Activated CD4-positive, alpha-beta memory T cell treated with anti-CD3 and anti-CD28 coated beads for 36 hours (primary cell): Measurements from ENCODE around the gene KCTD17. TPM values are rescaled to one million over a fixed set of nuclear protein-coding genes. Genes with fewer than 3 reads are reported as not detected.

Experiments used
- CTCF ChIA-PET: fragments of 350-600 bp; sonication (Branson Sonifier 250); formaldehyde crosslinking; loops from one replicate; lab custom pipeline; 2021; ENCODE audit warnings: antibody characterized with exemption, inconsistent platforms; lab: Charles Lee
- POLR2A ChIA-PET: fragments of 350-600 bp; sonication (Branson Sonifier 250); formaldehyde crosslinking; loops from one replicate; lab custom pipeline; 2021; ENCODE audit warnings: antibody characterized with exemption; lab: Charles Lee
- DNase-seq: peaks from one replicate; pipeline ENCODE4 v3.0.0-alpha.2; 2020
- H3K27ac Mint-ChIP-seq: one replicate; pipeline ENCODE4 v1.8.0; 2021; ENCODE audit warnings: mixed read lengths
- H3K27me3 Mint-ChIP-seq: one replicate; pipeline ENCODE4 v1.8.0; 2021; ENCODE audit warnings: mixed read lengths
- H3K36me3 Mint-ChIP-seq: one replicate; pipeline ENCODE4 v1.8.0; 2021; ENCODE audit warnings: mixed read lengths
- H3K4me1 Mint-ChIP-seq: one replicate; pipeline ENCODE4 v1.8.0; 2021; ENCODE audit warnings: low read depth, mixed read lengths
- H3K4me3 Mint-ChIP-seq: one replicate; pipeline ENCODE4 v1.8.0; 2021; ENCODE audit warnings: mild to moderate bottlenecking, mixed read lengths
- H3K9me3 Mint-ChIP-seq: one replicate; pipeline ENCODE4 v1.8.0; 2021; ENCODE audit warnings: mixed read lengths
- intact Hi-C: fragments of 100-400 bp; cut with micrococcal nuclease; formaldehyde crosslinking; loops from one replicate; pipeline ENCODE4 v1.15.1; 2023
- total RNA-seq, 2 experiments: library from RNA; stranded (reverse); gene quantifications; one replicate each; pipeline ENCODE4 v1.2.3, GENCODE V29; 2021

Gene KCTD17
- total RNA-seq, 2 experiments from 2014 or later, result 46.0 to 47.3 TPM

GRCh38 chr22:37014415-37014806 lies 37.1 kb upstream of the KCTD17 start:
- H3K9me3 Mint-ChIP-seq, result no peaks in the 10 kb centered on the region
- POLR2A ChIA-PET, result no interaction called here
- H3K4me1 Mint-ChIP-seq, result no peaks in the 10 kb centered on the region
- no peak overlapping the region for H3K4me3 Mint-ChIP-seq
- DNase-seq, result no peak
- no peaks in the 10 kb centered on the region for H3K36me3 Mint-ChIP-seq
- intact Hi-C loops, result no loop called here
- H3K27ac Mint-ChIP-seq, result no peak overlapping the region
- CTCF ChIA-PET, result interaction anchor here (1.4 kb wide), 1 partner anchor 30 kb away, joined by 5 read pairs; no protein-coding TSS in a partner anchor
- peaks cover 5% of the 10 kb centered on the region for H3K27me3 Mint-ChIP-seq

GRCh38 chr22:37014835-37015586 lies 36.5 kb upstream of the KCTD17 start:
- Mint-ChIP-seq H3K4me1 (peaks cover 2% of the 10 kb centered on the region), H3K27me3 (peaks cover 3% of the 10 kb centered on the region), H3K27ac (no peak overlapping the region), H3K4me3 (no peak overlapping the region), H3K36me3 (no peaks in the 10 kb centered on the region), H3K9me3 (no peaks in the 10 kb centered on the region)
- ChIA-PET CTCF (no interaction called here), POLR2A (no interaction called here)
- DNase-seq, result no peak
- intact Hi-C loops, result no loop called here

- Mint-ChIP-seq H3K36me3 (no peaks in the 10 kb centered on the region), H3K4me3 (no peak overlapping the region), H3K4me1 (peaks cover 4% of the 10 kb centered on the region), H3K9me3 (no peaks in the 10 kb centered on the region), H3K27ac (no peak overlapping the region), H3K27me3 (peaks cover 4% of the 10 kb centered on the region)
- intact Hi-C loops, result no loop called here
- CTCF ChIA-PET, result no interaction called here
- no peak for DNase-seq
- POLR2A ChIA-PET, result no interaction called here
These were observed 36.0 kb upstream of the KCTD17 start for GRCh38 chr22:37015587-37015878.

- POLR2A ChIA-PET, result no interaction called here
- CTCF ChIA-PET, result interaction anchor here (0.7 kb wide), 1 partner anchor 215 kb away, joined by 3 read pairs; no protein-coding TSS in a partner anchor
- peaks cover 3% of the 10 kb centered on the region for H3K27me3 Mint-ChIP-seq
- intact Hi-C loops, result no loop called here
- H3K4me3 Mint-ChIP-seq, result no peak overlapping the region
- H3K4me1 Mint-ChIP-seq, result peaks cover 4% of the 10 kb centered on the region
- H3K36me3 Mint-ChIP-seq, result no peaks in the 10 kb centered on the region
- no peak for DNase-seq
- H3K9me3 Mint-ChIP-seq, result no peaks in the 10 kb centered on the region
- H3K27ac Mint-ChIP-seq, result no peak overlapping the region
These were observed 35.2 kb upstream of the KCTD17 start for GRCh38 chr22:37016134-37016910.

GRCh38 chr22:37017356-37017755 lies 34.2 kb upstream of the KCTD17 start:
- H3K4me3 Mint-ChIP-seq, result no peak overlapping the region
- H3K27me3 Mint-ChIP-seq, result peaks cover 3% of the 10 kb centered on the region
- ChIA-PET CTCF (interaction anchor here (0.7 to 0.9 kb wide), 2 partner anchors 200 to 214 kb away, joined by 3 read pairs; no protein-coding TSS in a partner anchor), POLR2A (no interaction called here)
- DNase-seq, result no peak
- no peak overlapping the region for H3K27ac Mint-ChIP-seq
- H3K9me3 Mint-ChIP-seq, result no peaks in the 10 kb centered on the region
- peaks cover 9% of the 10 kb centered on the region for H3K4me1 Mint-ChIP-seq
- no peaks in the 10 kb centered on the region for H3K36me3 Mint-ChIP-seq
- intact Hi-C loops, result no loop called here

- intact Hi-C loops, result no loop called here
- Mint-ChIP-seq H3K4me1 (peaks cover 9% of the 10 kb centered on the region), H3K9me3 (no peaks in the 10 kb centered on the region), H3K36me3 (no peaks in the 10 kb centered on the region), H3K27me3 (peaks cover 3% of the 10 kb centered on the region), H3K4me3 (peak overlapping the region; percentile 61), H3K27ac (no peak overlapping the region)
- CTCF ChIA-PET, result interaction anchor here (0.9 to 2.1 kb wide), 10 partner anchors 12 to 199 kb away, joined by 3 to 11 read pairs (median 4); partner anchors contain the start of gene KCTD17
- POLR2A ChIA-PET, result interaction anchor here (1.1 to 1.8 kb wide), 2 partner anchors 104 to 242 kb away, joined by 3 to 7 read pairs; partner anchors contain the start of gene IFT27
- DNase-seq, result no peak
These were observed 33.3 kb upstream of the KCTD17 start for GRCh38 chr22:37018086-37018814.

- intact Hi-C loops, result no loop called here
- ChIA-PET POLR2A (interaction anchor here (0.6 to 1.8 kb wide), 3 partner anchors 103 to 243 kb away, joined by 3 to 7 read pairs (median 3); partner anchors contain the start of gene IFT27), CTCF (interaction anchor here (0.7 to 2.1 kb wide), 12 partner anchors 12 to 180 kb away, joined by 3 to 11 read pairs (median 4); partner anchors contain the start of gene KCTD17)
- DNase-seq, result no peak
- Mint-ChIP-seq H3K4me3 (peak overlapping the region; percentile 61), H3K36me3 (no peaks in the 10 kb centered on the region), H3K4me1 (peaks cover 9% of the 10 kb centered on the region), H3K27ac (no peak overlapping the region), H3K9me3 (no peaks in the 10 kb centered on the region), H3K27me3 (peaks cover 3% of the 10 kb centered on the region)
These were observed 32.7 kb upstream of the KCTD17 start for GRCh38 chr22:37018815-37019308.

GRCh38 chr22:37019309-37020191 lies 32.0 kb upstream of the KCTD17 start, which contains the start of the genes MPST and TST:
TSS of gene MPST (plus strand) at chr22:37019742. CDS start at chr22:37019837, 95 bp downstream.
TSS of gene TST (minus strand) at chr22:37019447. CDS start at chr22:37018732, 715 bp downstream.
- peaks cover 3% of the 10 kb centered on the region for H3K27me3 Mint-ChIP-seq
- H3K9me3 Mint-ChIP-seq, result no peaks in the 10 kb centered on the region
- no peak within 1 kb of the TSS for H3K27ac Mint-ChIP-seq
- H3K4me3 Mint-ChIP-seq, result peak within 1 kb of the TSS; percentile 89
- H3K36me3 Mint-ChIP-seq, result no peaks in the 10 kb centered on the region
- H3K4me1 Mint-ChIP-seq, result peaks cover 9% of the 10 kb centered on the region
- CTCF ChIA-PET, result interaction anchor here (0.7 to 2.1 kb wide), 15 partner anchors 13 to 262 kb away, joined by 3 to 11 read pairs (median 4); partner anchors contain the start of gene KCTD17
- intact Hi-C loops, result no loop called here
- POLR2A ChIA-PET, result interaction anchor here (0.6 to 1.8 kb wide), 3 partner anchors 102 to 244 kb away, joined by 3 to 7 read pairs (median 3); partner anchors contain the start of gene IFT27
- peak; percentile 50 for DNase-seq

GRCh38 chr22:37020192-37020479 lies 31.4 kb upstream of the KCTD17 start:
- Mint-ChIP-seq H3K27me3 (peaks cover 3% of the 10 kb centered on the region), H3K36me3 (no peaks in the 10 kb centered on the region), H3K9me3 (no peaks in the 10 kb centered on the region), H3K27ac (no peak overlapping the region), H3K4me1 (peaks cover 9% of the 10 kb centered on the region), H3K4me3 (peak overlapping the region; percentile 89)
- POLR2A ChIA-PET, result no interaction called here
- intact Hi-C loops, result no loop called here
- no peak for DNase-seq
- CTCF ChIA-PET, result interaction anchor here (1.0 to 1.6 kb wide), 4 partner anchors 15 to 262 kb away, joined by 3 to 8 read pairs (median 4); no protein-coding TSS in a partner anchor

GRCh38 chr22:37021041-37021440 lies 30.5 kb upstream of the KCTD17 start:
- Mint-ChIP-seq H3K27ac (no peak overlapping the region), H3K27me3 (peaks cover 3% of the 10 kb centered on the region), H3K4me3 (no peak overlapping the region), H3K36me3 (no peaks in the 10 kb centered on the region), H3K4me1 (peaks cover 9% of the 10 kb centered on the region), H3K9me3 (no peaks in the 10 kb centered on the region)
- ChIA-PET CTCF (interaction anchor here (0.7 to 3.5 kb wide), 13 partner anchors 11 to 284 kb away, joined by 3 to 14 read pairs (median 5); a partner anchor contains a TSS), POLR2A (no interaction called here)
- no peak for DNase-seq
- intact Hi-C loops, result no loop called here
